SK-N-SH (cell line): ENCODE data around the gene DMRTB1.

Experiments
- ELF1 ChIP-seq: IDR thresholded peaks from 2 replicates; pipeline ENCODE4 v1.4.0; 2012
- GABPA ChIP-seq: IDR thresholded peaks from 2 replicates; pipeline ENCODE4 v1.4.0; 2012; ENCODE audit warnings: low read depth, mild to moderate bottlenecking
- POLR2AphosphoS5 ChIP-seq: IDR thresholded peaks from 2 replicates; pipeline ENCODE4 v1.6.1; 2012; ENCODE audit warnings: low read depth, low read length
- RCOR1 ChIP-seq: fragments of 150-350 bp; IDR thresholded peaks from 2 replicates; pipeline ENCODE4 v1.6.1; 2017; ENCODE audit warnings: antibody characterized with exemption, low read length
- YY1 ChIP-seq: IDR thresholded peaks from 2 replicates; pipeline ENCODE4 v1.4.0; 2012; ENCODE audit warnings: low read depth, mild to moderate bottlenecking
- ZBTB33 ChIP-seq: IDR thresholded peaks from 2 replicates; pipeline ENCODE4 v1.4.0; 2012; ENCODE audit warnings: low read depth, borderline replicate concordance
- TF ChIP-seq, protein P1 (sequence below): fragments of 200-600 bp; sonication (generic); IDR thresholded peaks from 2 replicates; pipeline ENCODE4 v1.6.1; 2017; ENCODE audit warnings: antibody characterized with exemption, mild to moderate bottlenecking, moderate library complexity
- TF ChIP-seq, protein P2 (sequence below): fragments of 150-350 bp; IDR thresholded peaks from 2 replicates; pipeline ENCODE4 v1.6.1; 2017; ENCODE audit warnings: antibody characterized with exemption, low read length, low read depth, borderline replicate concordance
- TF ChIP-seq, protein P3 (sequence below): IDR thresholded peaks from 2 replicates; pipeline ENCODE4; 2012

- no peak for TF ChIP-seq RCOR1
- TF ChIP-seq, protein P1, sequence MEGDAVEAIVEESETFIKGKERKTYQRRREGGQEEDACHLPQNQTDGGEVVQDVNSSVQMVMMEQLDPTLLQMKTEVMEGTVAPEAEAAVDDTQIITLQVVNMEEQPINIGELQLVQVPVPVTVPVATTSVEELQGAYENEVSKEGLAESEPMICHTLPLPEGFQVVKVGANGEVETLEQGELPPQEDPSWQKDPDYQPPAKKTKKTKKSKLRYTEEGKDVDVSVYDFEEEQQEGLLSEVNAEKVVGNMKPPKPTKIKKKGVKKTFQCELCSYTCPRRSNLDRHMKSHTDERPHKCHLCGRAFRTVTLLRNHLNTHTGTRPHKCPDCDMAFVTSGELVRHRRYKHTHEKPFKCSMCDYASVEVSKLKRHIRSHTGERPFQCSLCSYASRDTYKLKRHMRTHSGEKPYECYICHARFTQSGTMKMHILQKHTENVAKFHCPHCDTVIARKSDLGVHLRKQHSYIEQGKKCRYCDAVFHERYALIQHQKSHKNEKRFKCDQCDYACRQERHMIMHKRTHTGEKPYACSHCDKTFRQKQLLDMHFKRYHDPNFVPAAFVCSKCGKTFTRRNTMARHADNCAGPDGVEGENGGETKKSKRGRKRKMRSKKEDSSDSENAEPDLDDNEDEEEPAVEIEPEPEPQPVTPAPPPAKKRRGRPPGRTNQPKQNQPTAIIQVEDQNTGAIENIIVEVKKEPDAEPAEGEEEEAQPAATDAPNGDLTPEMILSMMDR = no peak
- TF ChIP-seq, protein P2, sequence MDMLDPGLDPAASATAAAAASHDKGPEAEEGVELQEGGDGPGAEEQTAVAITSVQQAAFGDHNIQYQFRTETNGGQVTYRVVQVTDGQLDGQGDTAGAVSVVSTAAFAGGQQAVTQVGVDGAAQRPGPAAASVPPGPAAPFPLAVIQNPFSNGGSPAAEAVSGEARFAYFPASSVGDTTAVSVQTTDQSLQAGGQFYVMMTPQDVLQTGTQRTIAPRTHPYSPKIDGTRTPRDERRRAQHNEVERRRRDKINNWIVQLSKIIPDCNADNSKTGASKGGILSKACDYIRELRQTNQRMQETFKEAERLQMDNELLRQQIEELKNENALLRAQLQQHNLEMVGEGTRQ = no peak
- TF ChIP-seq GABPA = no peak
- TF ChIP-seq ZBTB33 = no peak
- TF ChIP-seq YY1 = no peak
- no peak for TF ChIP-seq POLR2AphosphoS5
- no peak for TF ChIP-seq ELF1
- TF ChIP-seq, protein P3, sequence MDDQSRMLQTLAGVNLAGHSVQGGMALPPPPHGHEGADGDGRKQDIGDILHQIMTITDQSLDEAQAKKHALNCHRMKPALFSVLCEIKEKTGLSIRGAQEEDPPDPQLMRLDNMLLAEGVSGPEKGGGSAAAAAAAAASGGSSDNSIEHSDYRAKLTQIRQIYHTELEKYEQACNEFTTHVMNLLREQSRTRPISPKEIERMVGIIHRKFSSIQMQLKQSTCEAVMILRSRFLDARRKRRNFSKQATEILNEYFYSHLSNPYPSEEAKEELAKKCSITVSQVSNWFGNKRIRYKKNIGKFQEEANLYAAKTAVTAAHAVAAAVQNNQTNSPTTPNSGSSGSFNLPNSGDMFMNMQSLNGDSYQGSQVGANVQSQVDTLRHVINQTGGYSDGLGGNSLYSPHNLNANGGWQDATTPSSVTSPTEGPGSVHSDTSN = no peak
Observed at GRCh38 chr1:53440633-53441032, 18.6 kb upstream of the DMRTB1 start.
